NCI-H510A (cell line): ENCODE measurements around the gene NDUFB2.
"Not testable (repeated sequence)": the region's sequence is repeated elsewhere in the genome, so short reads cannot be mapped to it uniquely, and the experiment has no call there.

Experiments used
- DNase-seq: peaks from one replicate; lab custom pipeline; 2025; lab: John Stamatoyannopoulos, UW

Gene NDUFB2

GRCh38 chr7:140689199-140690152 lies 7.0 kb upstream of the NDUFB2 start:
- no peak for DNase-seq

- no peak for DNase-seq
Observed at GRCh38 chr7:140691376-140692045, 5.0 kb upstream of the NDUFB2 start.

GRCh38 chr7:140693849-140694248 lies 2.7 kb upstream of the NDUFB2 start:
- not testable (repeated sequence) for DNase-seq

- no peak for DNase-seq
Observed at GRCh38 chr7:140694592-140694991, 1.9 kb upstream of the NDUFB2 start.

- DNase-seq: no peak
Observed at GRCh38 chr7:140695381-140695780, 1.1 kb upstream of the NDUFB2 start.

- DNase-seq: peak; percentile 81
Observed at GRCh38 chr7:140696024-140696679, 356 bp upstream of the NDUFB2 start.

GRCh38 chr7:140697447-140698143 lies 1.1 kb downstream of the NDUFB2 start:
- DNase-seq: no peak

GRCh38 chr7:140698477-140698876 lies 2.0 kb downstream of the NDUFB2 start:
- no peak for DNase-seq

GRCh38 chr7:140702774-140703173 lies 6.3 kb downstream of the NDUFB2 start:
- no peak for DNase-seq

GRCh38 chr7:140704205-140704604 lies 7.7 kb downstream of the NDUFB2 start:
- DNase-seq: no peak

GRCh38 chr7:140707132-140707531 lies 10.6 kb downstream of the NDUFB2 start:
- DNase-seq: no peak

- DNase-seq: not testable (repeated sequence)
Observed at GRCh38 chr7:140708764-140709163, 12.3 kb downstream of the NDUFB2 start.

GRCh38 chr7:140712392-140712791 lies 15.9 kb downstream of the NDUFB2 start:
- DNase-seq: not testable (repeated sequence)

GRCh38 chr7:140714331-140715040 lies 18.0 kb downstream of the NDUFB2 start:
- DNase-seq: no peak

GRCh38 chr7:140719721-140720120 lies 23.2 kb downstream of the NDUFB2 start:
- peak; percentile 18 for DNase-seq

- DNase-seq: no peak
Observed at GRCh38 chr7:140722254-140722653, 25.7 kb downstream of the NDUFB2 start.

GRCh38 chr7:140723006-140723405 lies 26.5 kb downstream of the NDUFB2 start:
- DNase-seq: no peak

- no peak for DNase-seq
Observed at GRCh38 chr7:140723574-140723973, 27.1 kb downstream of the NDUFB2 start.

GRCh38 chr7:140724706-140725105 lies 28.2 kb downstream of the NDUFB2 start:
- no peak for DNase-seq

- DNase-seq: no peak
Observed at GRCh38 chr7:140726281-140726680, 29.8 kb downstream of the NDUFB2 start.

GRCh38 chr7:140732416-140732815 lies 35.9 kb downstream of the NDUFB2 start:
- peak; percentile 26 for DNase-seq
